GM18520 (cell line): Measurements from ENCODE around the gene HYI.

Experiments used
- ATAC-seq: cut with Tn5 transposase; IDR thresholded peaks from one replicate; pipeline ENCODE4 v1.9.1; 2021; ENCODE audit not compliant: unreplicated experiment

Gene HYI

DNA sequence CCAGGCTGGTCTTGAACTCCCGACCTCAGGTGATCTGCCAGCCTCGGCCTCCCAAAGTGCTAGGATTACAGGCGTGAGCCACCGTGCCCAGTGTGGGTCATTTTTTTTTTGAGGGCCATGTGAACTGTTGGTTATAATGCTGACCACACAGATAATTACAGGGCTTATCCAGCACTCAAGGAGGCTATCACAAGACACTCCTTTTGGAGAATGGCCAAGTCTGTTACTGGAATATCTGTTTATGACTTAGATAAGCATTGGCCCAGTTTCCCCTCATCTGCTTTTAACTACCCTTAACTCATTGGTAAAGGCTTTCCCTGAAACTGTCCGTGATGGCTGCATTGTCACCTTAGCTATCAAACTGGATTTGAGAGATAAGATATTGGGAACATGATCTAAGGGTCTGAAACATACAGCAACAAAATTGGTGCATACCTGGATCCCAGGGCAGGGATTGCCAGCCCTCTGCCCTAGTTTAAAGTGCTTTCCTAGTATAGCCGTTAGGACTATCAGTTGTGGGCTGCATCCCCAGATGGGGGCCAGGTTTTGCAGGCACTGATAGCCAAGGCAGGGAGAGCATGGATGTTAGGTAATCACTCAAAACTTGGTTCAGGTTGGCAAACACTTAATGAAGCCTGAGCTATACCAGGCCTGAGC lies 48.4 kb downstream of the HYI start:
- ATAC-seq, result no peak

DNA sequence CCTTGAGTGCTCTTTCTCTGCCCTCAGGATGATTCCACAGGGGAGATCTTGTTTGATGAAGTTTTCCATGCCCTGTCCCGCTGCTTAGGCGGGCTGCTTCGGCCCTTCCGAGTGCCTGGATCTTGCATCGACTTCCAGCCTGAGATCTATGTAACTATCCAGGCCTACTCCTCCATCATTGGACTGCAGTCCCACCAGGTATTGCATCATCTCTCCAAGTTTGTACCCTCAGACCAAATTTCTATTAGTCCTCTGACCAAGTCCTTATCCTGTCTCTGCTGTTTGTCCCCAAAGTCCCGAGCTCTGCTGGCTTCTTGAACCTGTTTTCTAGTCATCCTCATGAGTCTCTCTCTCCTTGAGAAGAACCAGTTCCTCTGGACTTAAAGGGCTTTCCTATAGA lies 49.4 kb downstream of the HYI start:
- ATAC-seq, result no peak

DNA sequence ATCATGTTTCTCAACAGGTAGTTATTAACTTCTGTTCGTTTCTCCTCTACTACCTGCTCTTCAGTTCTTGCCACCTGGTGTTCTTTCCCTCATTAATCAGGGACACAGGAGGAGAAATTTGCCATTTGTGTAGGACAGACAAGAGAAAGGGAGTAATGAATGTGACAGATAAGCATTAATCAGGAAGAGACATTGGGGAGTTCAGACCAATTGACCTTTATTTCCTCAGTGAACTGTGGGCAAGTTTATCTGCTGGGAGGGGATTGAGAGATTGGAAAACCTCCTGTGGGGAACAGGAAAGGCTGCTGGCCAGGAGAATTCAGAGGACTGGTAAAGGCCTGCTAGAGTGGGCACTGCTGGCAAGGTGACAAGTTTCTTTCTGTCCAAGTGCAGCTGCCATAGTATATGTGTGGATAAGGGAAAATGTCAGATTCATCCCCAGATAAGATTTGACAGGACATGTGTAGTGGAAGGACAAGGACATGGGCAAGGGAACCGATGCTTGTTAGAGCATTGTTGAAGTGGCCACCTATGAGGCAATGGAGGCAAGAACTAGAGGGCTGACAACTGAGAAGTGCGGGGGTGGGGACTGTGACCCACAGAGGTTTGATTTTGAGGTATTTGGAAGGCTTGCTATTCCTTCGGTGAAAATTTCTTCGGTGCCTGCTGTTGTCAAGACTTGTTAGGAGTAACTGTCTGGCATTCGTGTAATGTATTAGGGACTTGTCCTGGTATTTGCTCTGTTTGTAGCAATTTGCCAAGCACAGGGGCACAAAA lies 51.5 kb downstream of the HYI start:
- ATAC-seq, result no peak
